Adrenal gland (tissue), 5 donors: ENCODE results near the gene TMEM38A.

Experiments used
- CTCF ChIP-seq, 6 experiments: fragments of 450-650 bp in 4 of 6; fragments of 200-600 bp in 2 of 6; sonication (generic) in 1 of 6; IDR thresholded peaks; 1 replicate in 5 of 6; 2 replicates in 1 of 6; pipeline versions ENCODE4 v1.5.1 to v1.8.0; 2016 to 2021; ENCODE audit warnings: antibody characterized with exemption in 6 of 6, mild to moderate bottlenecking in 2 of 6, moderate library complexity in 1 of 6
- POLR2A ChIP-seq, 2 donors: fragments of 450-650 bp; IDR thresholded peaks; one replicate each; pipeline ENCODE4 v1.6.1; 2017; ENCODE audit warnings: antibody characterized with exemption in 2 of 2, mild to moderate bottlenecking in 2 of 2, moderate library complexity in 1 of 2
- donor health status: DM: no; HTN: no; CAD: no.

- TF ChIP-seq CTCF (IDR thresholded peaks at IDR 0.05) = no peak
- no peak for TF ChIP-seq POLR2A (IDR thresholded peaks at IDR 0.05)
Measured at GRCh38 chr19:16637535-16637934, 23.4 kb upstream of the TMEM38A start.
